ENCODE measurements around the gene CYBRD1.
"Not testable (repeated sequence)": the region's sequence is repeated elsewhere in the genome, so short reads cannot be mapped to it uniquely, and the experiment has no call there.

The CYBRD1 gene

GRCh38 chr2:171492664-171493063, 29.6 kb upstream of the CYBRD1 start:
- no peak overlapping the region for H3K4me3 ChIP-seq (ENCODE audit: low read length)
- TF ChIP-seq, protein P1, sequence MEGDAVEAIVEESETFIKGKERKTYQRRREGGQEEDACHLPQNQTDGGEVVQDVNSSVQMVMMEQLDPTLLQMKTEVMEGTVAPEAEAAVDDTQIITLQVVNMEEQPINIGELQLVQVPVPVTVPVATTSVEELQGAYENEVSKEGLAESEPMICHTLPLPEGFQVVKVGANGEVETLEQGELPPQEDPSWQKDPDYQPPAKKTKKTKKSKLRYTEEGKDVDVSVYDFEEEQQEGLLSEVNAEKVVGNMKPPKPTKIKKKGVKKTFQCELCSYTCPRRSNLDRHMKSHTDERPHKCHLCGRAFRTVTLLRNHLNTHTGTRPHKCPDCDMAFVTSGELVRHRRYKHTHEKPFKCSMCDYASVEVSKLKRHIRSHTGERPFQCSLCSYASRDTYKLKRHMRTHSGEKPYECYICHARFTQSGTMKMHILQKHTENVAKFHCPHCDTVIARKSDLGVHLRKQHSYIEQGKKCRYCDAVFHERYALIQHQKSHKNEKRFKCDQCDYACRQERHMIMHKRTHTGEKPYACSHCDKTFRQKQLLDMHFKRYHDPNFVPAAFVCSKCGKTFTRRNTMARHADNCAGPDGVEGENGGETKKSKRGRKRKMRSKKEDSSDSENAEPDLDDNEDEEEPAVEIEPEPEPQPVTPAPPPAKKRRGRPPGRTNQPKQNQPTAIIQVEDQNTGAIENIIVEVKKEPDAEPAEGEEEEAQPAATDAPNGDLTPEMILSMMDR (IDR thresholded peaks at IDR 0.05; ENCODE audit: insufficient read depth, low read depth, low read length, missing control alignments) = no peak
- DNase-seq (ENCODE audit: low read depth) = no peak

GRCh38 chr2:171497664-171498063, 24.6 kb upstream of the CYBRD1 start:
- DNase-seq (ENCODE audit: low read depth); H3K4me3 ChIP-seq (ENCODE audit: low read length): not testable (repeated sequence)

GRCh38 chr2:171505374-171505773, 16.9 kb upstream of the CYBRD1 start:
- no peak for DNase-seq (ENCODE audit: low read depth)
- TF ChIP-seq, protein P1 (IDR thresholded peaks at IDR 0.05; ENCODE audit: insufficient read depth, low read depth, low read length, missing control alignments) = no peak
- H3K4me3 ChIP-seq (ENCODE audit: low read length) = no peak overlapping the region

GRCh38 chr2:171509945-171510731, 12.1 kb upstream of the CYBRD1 start:
- no peak overlapping the region for H3K4me3 ChIP-seq (ENCODE audit: low read length)
- no peak for DNase-seq (ENCODE audit: low read depth)
- TF ChIP-seq, protein P1 (IDR thresholded peaks at IDR 0.05; ENCODE audit: insufficient read depth, low read depth, low read length, missing control alignments) = no peak

DNA sequence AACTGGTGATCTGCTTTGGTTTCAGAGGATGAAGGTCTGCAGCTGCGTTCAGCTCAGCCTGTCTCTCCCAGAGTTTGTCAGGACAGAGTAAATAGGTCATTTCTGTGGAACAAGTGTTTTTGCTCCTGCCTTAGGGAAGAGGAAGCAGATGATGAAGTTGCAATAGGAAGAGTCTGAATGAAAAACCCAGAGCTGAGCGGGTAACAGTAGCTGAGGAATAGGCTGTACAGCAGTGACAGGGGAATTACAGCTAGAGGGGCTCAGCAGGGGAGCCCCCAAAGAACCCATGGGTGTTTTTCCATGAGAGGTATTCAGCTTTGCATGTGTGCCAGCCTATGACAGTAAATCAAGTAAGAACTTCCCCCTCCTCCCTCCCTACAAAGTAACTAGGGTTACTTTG, 10.3 kb upstream of the CYBRD1 start:
- DNase-seq (ENCODE audit: low read depth) = no peak
- no peak overlapping the region for H3K4me3 ChIP-seq (ENCODE audit: low read length)

DNA sequence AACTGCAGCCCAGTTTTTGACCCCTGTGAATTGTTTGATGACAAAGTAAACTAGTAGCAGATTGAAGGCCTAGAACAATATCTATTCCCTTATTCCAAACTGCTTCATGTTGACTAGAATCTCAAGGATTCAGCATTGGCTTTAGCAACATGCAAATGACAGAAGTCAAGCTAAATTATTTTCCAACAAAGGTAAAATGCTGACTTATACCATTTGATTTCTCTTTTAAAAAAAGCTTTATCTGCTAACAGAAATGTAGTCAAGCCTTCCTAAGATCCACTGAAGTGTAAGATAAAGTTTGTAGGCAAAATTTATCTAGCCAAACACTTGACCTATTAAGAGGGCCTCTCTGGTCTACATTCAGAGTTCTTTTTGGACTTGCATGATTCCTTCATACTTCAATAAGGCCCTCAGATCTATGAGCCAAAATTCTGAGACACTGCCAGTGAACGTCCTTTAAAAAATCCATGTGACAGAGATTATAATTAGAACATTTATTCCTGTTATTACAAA, 9.5 kb upstream of the CYBRD1 start:
- H3K4me3 ChIP-seq (ENCODE audit: low read length) = no peak overlapping the region
- DNase-seq (ENCODE audit: low read depth) = no peak
- TF ChIP-seq, protein P1 (IDR thresholded peaks at IDR 0.05; ENCODE audit: insufficient read depth, low read depth, low read length, missing control alignments) = no peak

More for the DNA sequence above, 10.3 kb upstream of the CYBRD1 start:
- TF ChIP-seq, protein P1 (IDR thresholded peaks at IDR 0.05; ENCODE audit: insufficient read depth, low read depth, low read length, missing control alignments) = no peak

DNA sequence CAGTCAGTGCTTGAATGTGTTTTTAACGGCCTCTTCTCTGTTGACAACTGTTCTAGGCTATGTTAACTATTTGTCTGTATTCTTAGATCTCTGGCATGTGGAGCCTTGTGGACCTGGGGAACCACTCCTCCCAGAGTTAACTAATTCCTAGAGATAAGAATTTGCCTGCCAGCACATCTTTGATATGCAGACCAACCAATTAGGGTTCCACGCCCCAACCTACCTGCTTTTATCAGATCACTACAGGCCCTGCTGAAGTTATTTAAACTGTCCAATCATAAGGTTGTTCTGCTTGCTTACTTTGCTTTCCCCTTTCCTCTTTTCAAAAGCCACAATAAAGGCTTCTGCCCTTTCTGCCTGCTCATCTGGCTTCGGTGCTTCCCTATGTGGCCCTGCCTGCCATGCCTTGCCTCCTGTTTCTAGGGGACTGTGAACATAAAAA, 8.5 kb upstream of the CYBRD1 start:
- no peak for DNase-seq (ENCODE audit: low read depth)
- TF ChIP-seq, protein P1 (IDR thresholded peaks at IDR 0.05; ENCODE audit: insufficient read depth, low read depth, low read length, missing control alignments) = no peak
- no peak overlapping the region for H3K4me3 ChIP-seq (ENCODE audit: low read length)

All from epithelial cell of esophagus (primary cell).